HEK293T (cell line): ENCODE measurements around the gene IL17REL.
"Not testable (repeated sequence)": the region's sequence is repeated elsewhere in the genome, so short reads cannot be mapped to it uniquely, and the experiment has no call there.

ENCODE experiments used
- CTCF ChIA-PET: fragments of 350-600 bp; formaldehyde crosslinking; extraction: SDS; loops from one replicate; lab custom pipeline; 2021; ENCODE audit warnings: antibody characterized with exemption, inconsistent platforms; lab: Yijun Ruan, JAX
- POLR2A ChIA-PET: fragments of 350-600 bp; formaldehyde crosslinking; extraction: SDS; loops from one replicate; lab custom pipeline; 2020; ENCODE audit warnings: antibody characterized with exemption, inconsistent platforms; lab: Yijun Ruan, JAX
- DNase-seq: peaks from one replicate; pipeline ENCODE4 v3.0.0; 2012; ENCODE audit warnings: mixed read lengths; ENCODE audit errors: extremely low spot score
- ARNT ChIP-seq: fragments of 450-650 bp; IDR thresholded peaks from 2 replicates; pipeline ENCODE4 v1.6.1; 2017; ENCODE audit warnings: mild to moderate bottlenecking
- BHLHE40 ChIP-seq: fragments of 450-650 bp; IDR thresholded peaks from 2 replicates; pipeline ENCODE4 v1.6.1; 2016; ENCODE audit warnings: mild to moderate bottlenecking, moderate library complexity, borderline replicate concordance
- CTBP1 ChIP-seq: fragments of 450-650 bp; IDR thresholded peaks from 2 replicates; pipeline ENCODE4 v1.6.1; 2016; ENCODE audit warnings: borderline replicate concordance
- ELF4 ChIP-seq: fragments of 450-650 bp; IDR thresholded peaks from 2 replicates; pipeline ENCODE4 v1.6.1; 2017; ENCODE audit warnings: antibody characterized with exemption
- FOXA1 ChIP-seq: fragments of 450-650 bp; IDR thresholded peaks from 2 replicates; pipeline ENCODE4 v1.6.1; 2016; ENCODE audit warnings: mild to moderate bottlenecking
- FOXK2 ChIP-seq: fragments of 450-650 bp; IDR thresholded peaks from 2 replicates; pipeline ENCODE4 v1.6.1; 2016; ENCODE audit warnings: mild to moderate bottlenecking
- FOXM1 ChIP-seq: fragments of 450-650 bp; IDR thresholded peaks from 2 replicates; pipeline ENCODE4 v1.6.1; 2017; ENCODE audit warnings: mild to moderate bottlenecking, borderline replicate concordance
- HDGF ChIP-seq: fragments of 450-650 bp; IDR thresholded peaks from 2 replicates; pipeline ENCODE4 v1.6.1; 2017; ENCODE audit warnings: antibody characterized with exemption, borderline replicate concordance
- L3MBTL2 ChIP-seq: fragments of 450-650 bp; conservative IDR thresholded peaks from 2 replicates; pipeline ENCODE4 v1.6.1; 2016; ENCODE audit warnings: mild to moderate bottlenecking
- LEF1 ChIP-seq: fragments of 450-650 bp; IDR thresholded peaks from 2 replicates; pipeline ENCODE4 v1.6.1; 2017; ENCODE audit warnings: mild to moderate bottlenecking, borderline replicate concordance
- NFRKB ChIP-seq: fragments of 450-650 bp; IDR thresholded peaks from 2 replicates; pipeline ENCODE4 v1.6.1; 2016; ENCODE audit warnings: mild to moderate bottlenecking, moderate library complexity
- SP1 ChIP-seq: fragments of 450-650 bp; IDR thresholded peaks from 2 replicates; pipeline ENCODE4 v1.6.1; 2017
- SUZ12 ChIP-seq: fragments of 450-650 bp; IDR thresholded peaks from 2 replicates; pipeline ENCODE4 v1.6.1; 2016; ENCODE audit warnings: mild to moderate bottlenecking
- TARDBP ChIP-seq: fragments of 450-650 bp; IDR thresholded peaks from 2 replicates; pipeline ENCODE4 v1.6.1; 2016
- ZNF384 ChIP-seq: fragments of 450-650 bp; IDR thresholded peaks from 2 replicates; pipeline ENCODE4 v1.6.1; 2016
- TF ChIP-seq, protein P1 (sequence below): fragments of 450-650 bp; IDR thresholded peaks from 2 replicates; pipeline ENCODE4 v1.6.1; 2016

The IL17REL gene

DNA sequence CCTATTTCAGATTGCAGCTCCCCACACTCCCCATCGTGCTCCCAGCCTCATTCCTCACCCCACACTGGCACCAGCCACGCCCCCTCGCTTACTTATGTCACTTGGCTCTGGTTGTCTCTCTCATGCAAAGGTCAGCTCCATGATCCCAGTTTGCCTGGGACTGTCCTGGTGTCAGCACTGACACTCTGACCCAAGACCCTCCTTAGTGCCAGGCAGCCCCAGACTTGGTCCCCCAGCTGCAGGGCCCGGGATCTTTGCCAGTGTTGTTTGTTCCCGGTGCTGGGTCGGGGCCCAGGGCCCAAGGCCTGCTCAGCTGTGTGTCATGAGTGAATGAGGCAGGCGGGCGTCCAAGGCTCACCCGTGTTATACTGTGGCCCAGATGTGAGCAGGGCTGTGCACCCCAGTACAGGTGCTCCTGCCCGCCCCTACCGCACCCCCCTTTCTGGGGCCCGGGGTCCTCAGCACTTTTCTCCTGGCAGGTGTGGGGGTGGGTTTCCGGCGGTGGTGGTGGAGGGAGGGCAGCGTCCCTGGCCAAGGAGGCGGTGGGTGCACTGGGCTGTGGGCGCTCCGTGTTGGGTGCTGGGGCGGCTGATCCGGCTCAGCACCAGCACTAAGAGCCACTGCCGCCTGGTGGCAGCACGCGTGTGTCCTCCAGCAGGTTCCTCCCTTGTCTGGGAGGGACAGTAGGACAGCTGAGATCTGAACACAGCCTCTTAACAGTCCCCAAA lies 19.5 kb downstream of the IL17REL start:
- POLR2A ChIA-PET, result no interaction called here
- TF ChIP-seq SUZ12 (no peak), NFRKB (no peak), FOXA1 (no peak), SP1 (no peak), FOXK2 (no peak), TARDBP (no peak), BHLHE40 (no peak), ELF4 (no peak), HDGF (no peak), CTBP1 (no peak)
- peak; percentile 77 for DNase-seq
- CTCF ChIA-PET, result interaction anchor here (1.0 to 1.5 kb wide), 2 partner anchors 37 to 38 kb away, joined by 5 to 6 read pairs; no protein-coding TSS in a partner anchor

DNA sequence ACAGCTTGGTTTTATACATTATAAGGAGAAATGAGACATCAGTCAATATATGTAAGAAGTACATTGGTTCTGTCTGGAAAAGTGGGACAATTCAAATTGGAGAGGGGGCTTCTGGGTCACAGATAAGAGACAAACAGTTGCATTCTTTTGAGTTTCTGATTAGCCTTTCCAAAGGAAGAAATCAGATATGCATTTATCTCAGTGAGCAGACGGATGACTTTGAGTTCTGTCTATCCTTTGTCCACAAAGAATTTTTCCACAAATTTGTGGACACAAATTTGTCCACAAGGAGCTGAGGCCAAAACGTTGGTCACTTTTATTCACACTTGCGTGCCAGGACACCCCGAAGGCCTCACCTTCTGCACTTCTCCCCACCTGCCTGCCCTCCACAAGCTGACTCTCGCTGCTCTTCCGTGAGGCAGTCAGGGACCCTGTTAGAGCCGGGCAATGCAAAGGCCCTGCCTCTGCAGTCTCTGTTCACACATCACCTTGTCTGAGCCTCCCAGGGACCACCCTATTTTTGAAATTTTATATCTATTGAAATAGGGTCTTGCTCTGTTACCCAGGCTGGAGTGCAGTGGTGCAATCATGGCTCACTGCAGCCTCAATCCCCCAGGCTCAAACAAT lies 20.5 kb downstream of the IL17REL start:
- ChIA-PET CTCF (no interaction called here), POLR2A (no interaction called here)
- TF ChIP-seq LEF1 (no peak), ZNF384 (no peak), FOXM1 (no peak), BHLHE40 (no peak), L3MBTL2 (no peak), ELF4 (no peak), FOXA1 (no peak), TARDBP (no peak)
- no peak for DNase-seq

DNA sequence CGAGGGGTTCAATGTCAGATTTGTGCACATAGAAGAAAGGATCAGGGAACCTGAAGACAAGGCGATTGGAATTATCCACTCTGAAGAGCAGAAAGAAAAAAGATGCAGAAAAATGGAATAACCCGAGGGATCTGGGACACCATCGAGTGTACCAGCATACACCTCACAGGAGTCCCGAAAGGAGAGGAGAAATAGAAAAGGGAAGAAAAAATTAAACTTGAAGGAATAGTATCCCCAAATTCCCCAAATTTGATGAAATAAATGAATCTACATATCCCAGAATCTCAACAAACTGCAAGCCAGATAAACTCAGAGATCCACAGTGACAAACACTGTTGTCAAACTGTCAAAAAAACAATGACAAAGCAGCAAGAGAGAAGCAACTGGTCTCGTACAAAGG lies 21.4 kb downstream of the IL17REL start:
- CTCF ChIA-PET, result no interaction called here
- TF ChIP-seq FOXM1 (no peak), LEF1 (no peak), FOXA1 (no peak), L3MBTL2 (no peak), HDGF (no peak), TARDBP (no peak)
- TF ChIP-seq, protein P1, sequence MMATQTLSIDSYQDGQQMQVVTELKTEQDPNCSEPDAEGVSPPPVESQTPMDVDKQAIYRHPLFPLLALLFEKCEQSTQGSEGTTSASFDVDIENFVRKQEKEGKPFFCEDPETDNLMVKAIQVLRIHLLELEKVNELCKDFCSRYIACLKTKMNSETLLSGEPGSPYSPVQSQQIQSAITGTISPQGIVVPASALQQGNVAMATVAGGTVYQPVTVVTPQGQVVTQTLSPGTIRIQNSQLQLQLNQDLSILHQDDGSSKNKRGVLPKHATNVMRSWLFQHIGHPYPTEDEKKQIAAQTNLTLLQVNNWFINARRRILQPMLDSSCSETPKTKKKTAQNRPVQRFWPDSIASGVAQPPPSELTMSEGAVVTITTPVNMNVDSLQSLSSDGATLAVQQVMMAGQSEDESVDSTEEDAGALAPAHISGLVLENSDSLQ, result no peak
- POLR2A ChIA-PET, result no interaction called here
- no peak for DNase-seq

DNA sequence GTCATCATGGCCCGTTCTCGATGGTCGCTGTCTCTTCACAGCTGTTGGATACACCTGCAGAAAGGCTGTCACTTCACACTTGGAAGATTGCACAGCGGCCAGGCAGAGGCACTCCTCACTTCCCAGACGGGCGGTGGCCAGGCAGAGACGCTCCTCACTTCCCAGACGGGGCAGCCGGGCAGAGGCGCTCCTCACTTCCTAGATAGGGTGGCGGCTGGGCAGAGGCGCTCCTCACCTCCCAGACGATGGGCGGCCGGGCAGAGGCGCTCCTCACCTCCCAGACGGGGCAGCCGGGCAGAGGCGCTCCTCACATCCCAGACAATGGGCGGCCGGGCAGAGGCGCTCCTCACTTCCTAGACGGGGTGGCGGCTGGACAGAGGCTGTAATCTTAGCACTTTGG lies 22.7 kb downstream of the IL17REL start:
- CTCF ChIA-PET, POLR2A ChIA-PET, DNase-seq: not testable (repeated sequence)

DNA sequence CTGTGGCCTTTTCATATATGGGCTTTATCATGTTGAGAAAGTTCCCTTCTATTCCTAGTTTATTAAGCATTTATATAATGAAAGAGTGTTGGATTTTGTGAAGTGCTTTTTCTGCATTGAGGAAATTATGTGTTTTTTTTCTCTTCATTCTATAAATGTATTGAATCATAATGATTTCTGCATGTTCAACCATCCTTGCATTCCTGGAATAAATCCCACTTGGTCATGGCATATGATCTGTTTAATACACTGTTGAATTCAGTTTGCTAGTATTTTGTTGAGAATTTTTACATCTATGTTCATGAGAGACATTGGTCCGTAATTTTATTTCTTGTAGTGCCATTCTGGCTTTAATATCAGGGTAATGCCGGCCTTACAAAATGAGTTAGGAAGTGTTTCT lies 26.2 kb downstream of the IL17REL start:
- no peak for DNase-seq
- POLR2A ChIA-PET, result no interaction called here
- CTCF ChIA-PET, result no interaction called here
- TF ChIP-seq FOXK2 (no peak), HDGF (no peak), NFRKB (no peak), FOXM1 (no peak), SUZ12 (no peak), ZNF384 (no peak), CTBP1 (no peak), FOXA1 (no peak), ELF4 (no peak), BHLHE40 (no peak), LEF1 (no peak), TARDBP (no peak), L3MBTL2 (no peak), ARNT (no peak)
- TF ChIP-seq, protein P1, result no peak

DNA sequence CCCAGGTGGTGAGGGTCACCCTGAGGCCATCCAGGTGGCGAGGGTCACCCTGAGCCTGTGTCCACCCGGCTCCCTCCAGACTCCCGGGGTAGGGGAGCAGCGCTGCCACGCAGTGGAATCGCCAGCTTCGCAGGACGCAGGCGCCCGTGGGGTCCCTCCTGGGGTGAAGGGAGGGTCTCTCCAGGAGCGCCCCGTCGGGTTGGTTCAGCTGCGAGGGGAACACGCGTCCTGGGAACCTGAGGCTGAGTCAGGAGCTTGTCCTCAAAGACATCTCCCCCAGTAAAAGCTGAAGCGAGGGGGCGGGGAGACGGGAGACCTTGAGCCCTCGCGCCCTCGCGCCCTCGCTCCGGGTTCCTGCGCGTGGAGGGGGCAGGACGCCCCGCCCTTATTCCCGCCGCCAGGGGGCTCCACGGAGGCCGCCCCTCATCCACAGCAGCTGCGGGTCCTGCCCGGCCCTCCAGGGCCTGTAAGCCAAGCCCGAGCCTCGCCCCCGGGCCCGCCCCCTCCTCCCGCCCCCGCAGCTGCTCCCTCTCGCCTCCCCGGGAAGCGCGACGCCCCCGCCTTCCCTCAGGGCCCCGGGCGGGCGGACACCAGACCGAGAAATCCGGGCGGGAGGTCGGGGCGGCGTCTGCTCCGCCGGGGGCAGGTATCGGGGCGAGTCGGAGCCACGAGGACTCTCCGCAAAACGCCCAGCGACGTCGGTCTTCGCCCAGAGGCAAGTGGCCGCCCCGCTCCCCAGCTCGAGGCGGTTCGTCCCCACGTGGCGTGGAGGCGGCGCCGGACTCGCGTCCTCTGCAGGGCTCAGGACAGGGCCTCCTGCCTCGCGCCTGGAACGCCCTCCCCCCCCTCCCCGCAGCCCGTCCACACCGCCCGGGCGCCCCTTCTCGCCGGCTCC lies 29.2 kb downstream of the IL17REL start:
- POLR2A ChIA-PET, result no interaction called here
- TF ChIP-seq BHLHE40, result no peak
- no peak for TF ChIP-seq SUZ12
- CTCF ChIA-PET, result no interaction called here
- DNase-seq, result no peak

DNA sequence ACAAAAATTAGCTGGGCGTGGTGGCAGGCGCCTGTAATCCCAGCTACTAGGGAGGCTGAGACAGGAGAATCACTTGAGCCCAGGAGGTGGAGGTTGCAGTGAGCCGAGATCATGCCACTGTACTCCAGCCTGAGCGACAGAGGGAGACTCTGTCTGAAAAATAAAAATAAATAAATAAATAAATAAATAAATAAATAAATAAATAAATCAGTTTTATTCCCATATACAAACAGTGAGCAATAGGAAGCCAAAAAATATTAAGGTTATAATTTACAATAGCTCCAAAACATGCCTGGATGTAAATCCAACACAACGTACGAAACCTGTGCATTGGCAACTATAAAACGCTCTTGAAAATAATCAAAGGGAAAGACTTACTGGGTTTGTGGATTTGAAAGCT lies 30.8 kb downstream of the IL17REL start:
- DNase-seq, CTCF ChIA-PET, POLR2A ChIA-PET: not testable (repeated sequence)
